GM18502 (cell line): ENCODE measurements around the gene GAPDH.
"Not testable (repeated sequence)": the region's sequence is repeated elsewhere in the genome, so short reads cannot be mapped to it uniquely, and the experiment has no call there.

Experiments used
- ATAC-seq: cut with Tn5 transposase; IDR thresholded peaks from one replicate; pipeline ENCODE4 v1.9.1; 2021; ENCODE audit warnings: mild to moderate bottlenecking; ENCODE audit not compliant: unreplicated experiment, poor library complexity

GAPDH gene

GRCh38 chr12:6528539-6529235, 5.6 kb upstream of the GAPDH start:
- no peak for ATAC-seq

- ATAC-seq: no peak
Observed at GRCh38 chr12:6529291-6529737, 5.0 kb upstream of the GAPDH start.

- ATAC-seq: no peak
Observed at GRCh38 chr12:6530576-6531260, 3.6 kb upstream of the GAPDH start.

- peak; percentile 31 for ATAC-seq
Observed at GRCh38 chr12:6532051-6532926, 2.0 kb upstream of the GAPDH start.

- peak; percentile 9 for ATAC-seq
Observed at GRCh38 chr12:6532927-6533652, 1.2 kb upstream of the GAPDH start.

- peak; percentile 1 for ATAC-seq
Observed at GRCh38 chr12:6533653-6533922, 729 bp upstream of the GAPDH start.

- ATAC-seq: peak; percentile 0
Observed at GRCh38 chr12:6534695-6534944, 303 bp downstream of the GAPDH start.

- ATAC-seq: peak; percentile 0
Observed at GRCh38 chr12:6534945-6535696, 804 bp downstream of the GAPDH start.

- ATAC-seq: no peak
Observed at GRCh38 chr12:6535697-6535946, 1.3 kb downstream of the GAPDH start.

- ATAC-seq: no peak
Observed at GRCh38 chr12:6535960-6536847, 1.9 kb downstream of the GAPDH start.

- ATAC-seq: no peak
Observed at GRCh38 chr12:6536894-6537579, 2.7 kb downstream of the GAPDH start.

- not testable (repeated sequence) for ATAC-seq
Observed at GRCh38 chr12:6537580-6538419, 3.5 kb downstream of the GAPDH start.

GRCh38 chr12:6538420-6539313, 4.3 kb downstream of the GAPDH start:
- ATAC-seq: no peak

GRCh38 chr12:6539314-6539682, 5.0 kb downstream of the GAPDH start:
- no peak for ATAC-seq

- ATAC-seq: no peak
Observed at GRCh38 chr12:6539707-6540134, 5.4 kb downstream of the GAPDH start.

- ATAC-seq: no peak
Observed at GRCh38 chr12:6540181-6540877, 6.0 kb downstream of the GAPDH start.
